Left ventricle myocardium inferior (tissue), 1 donor: ENCODE data around the gene BCAS3. TPM values are rescaled to one million over a fixed set of nuclear protein-coding genes. Genes with fewer than 3 reads are reported as not detected.
"Not testable (repeated sequence)": the region's sequence is repeated elsewhere in the genome, so short reads cannot be mapped to it uniquely, and the experiment has no call there.

Source experiments
- DNase-seq: peaks from one replicate; pipeline ENCODE4 v3.0.0-alpha.2; 2020
- H3K27ac ChIP-seq: fragments of 200-600 bp; replicated peaks from 2 replicates; pipeline ENCODE4 v1.8.0; 2021
- H3K27me3 ChIP-seq: fragments of 200-600 bp; 2 replicates; pipeline ENCODE4 v1.8.0; 2021; ENCODE audit warnings: low read depth
- H3K36me3 ChIP-seq: fragments of 200-600 bp; 2 replicates; pipeline ENCODE4 v1.8.0; 2021
- H3K4me1 ChIP-seq: fragments of 200-600 bp; 2 replicates; pipeline ENCODE4 v1.8.0; 2021
- H3K4me3 ChIP-seq: fragments of 200-600 bp; 2 replicates; pipeline ENCODE4 v1.8.0; 2021; ENCODE audit warnings: mild to moderate bottlenecking, moderate library complexity
- H3K9me3 ChIP-seq: fragments of 200-600 bp; replicated peaks from 2 replicates; pipeline ENCODE4 v1.8.0; 2021
- intact Hi-C: fragments of 100-400 bp; cut with micrococcal nuclease; formaldehyde crosslinking; loops from one replicate; pipeline ENCODE4 v1.11.0; 2022
- total RNA-seq: library from RNA; stranded (reverse); fragmentation: NEBNext Ultra II Directional; extraction: Animal tissue kit (Norgen Biotek cat#: 25700); gene quantifications from one replicate; pipeline ENCODE4 v1.2.1, GENCODE V29; 2021
- TF ChIP-seq, protein P1 (sequence below): fragments of 200-600 bp; IDR thresholded peaks from 2 replicates; pipeline ENCODE4 v1.8.0; 2021; ENCODE audit warnings: antibody characterized with exemption, mild to moderate bottlenecking, borderline replicate concordance
- donor health status: DM: no; HTN: yes; CAD: no; lungs with severe emphysema.

BCAS3 gene
- total RNA-seq, 1 donor from 2014 or later, result 16.5 TPM

GRCh38 chr17:60970741-60971140 is 293.1 kb downstream of the BCAS3 start:
- H3K36me3 ChIP-seq, result no peaks in the 10 kb centered on the region
- intact Hi-C loops, result no loop called here
- H3K27me3 ChIP-seq, result no peaks in the 10 kb centered on the region
- H3K27ac ChIP-seq, result no peak overlapping the region
- peaks cover 21% of the 10 kb centered on the region for H3K9me3 ChIP-seq
- TF ChIP-seq, protein P1, sequence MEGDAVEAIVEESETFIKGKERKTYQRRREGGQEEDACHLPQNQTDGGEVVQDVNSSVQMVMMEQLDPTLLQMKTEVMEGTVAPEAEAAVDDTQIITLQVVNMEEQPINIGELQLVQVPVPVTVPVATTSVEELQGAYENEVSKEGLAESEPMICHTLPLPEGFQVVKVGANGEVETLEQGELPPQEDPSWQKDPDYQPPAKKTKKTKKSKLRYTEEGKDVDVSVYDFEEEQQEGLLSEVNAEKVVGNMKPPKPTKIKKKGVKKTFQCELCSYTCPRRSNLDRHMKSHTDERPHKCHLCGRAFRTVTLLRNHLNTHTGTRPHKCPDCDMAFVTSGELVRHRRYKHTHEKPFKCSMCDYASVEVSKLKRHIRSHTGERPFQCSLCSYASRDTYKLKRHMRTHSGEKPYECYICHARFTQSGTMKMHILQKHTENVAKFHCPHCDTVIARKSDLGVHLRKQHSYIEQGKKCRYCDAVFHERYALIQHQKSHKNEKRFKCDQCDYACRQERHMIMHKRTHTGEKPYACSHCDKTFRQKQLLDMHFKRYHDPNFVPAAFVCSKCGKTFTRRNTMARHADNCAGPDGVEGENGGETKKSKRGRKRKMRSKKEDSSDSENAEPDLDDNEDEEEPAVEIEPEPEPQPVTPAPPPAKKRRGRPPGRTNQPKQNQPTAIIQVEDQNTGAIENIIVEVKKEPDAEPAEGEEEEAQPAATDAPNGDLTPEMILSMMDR, result no peak
- no peak overlapping the region for H3K4me3 ChIP-seq
- DNase-seq, result no peak
- no peaks in the 10 kb centered on the region for H3K4me1 ChIP-seq

GRCh38 chr17:60971515-60972369 is 294.1 kb downstream of the BCAS3 start:
- H3K27me3 ChIP-seq, result no peaks in the 10 kb centered on the region
- no peaks in the 10 kb centered on the region for H3K4me1 ChIP-seq
- TF ChIP-seq, protein P1, result peak; percentile 61
- H3K27ac ChIP-seq, result no peak overlapping the region
- DNase-seq, result no peak
- intact Hi-C loops, result no loop called here
- no peaks in the 10 kb centered on the region for H3K36me3 ChIP-seq
- no peak overlapping the region for H3K4me3 ChIP-seq
- peaks cover 19% of the 10 kb centered on the region for H3K9me3 ChIP-seq

- DNase-seq, intact Hi-C loops: not testable (repeated sequence)
Observed at GRCh38 chr17:60976861-60977260, 299.2 kb downstream of the BCAS3 start.

DNA sequence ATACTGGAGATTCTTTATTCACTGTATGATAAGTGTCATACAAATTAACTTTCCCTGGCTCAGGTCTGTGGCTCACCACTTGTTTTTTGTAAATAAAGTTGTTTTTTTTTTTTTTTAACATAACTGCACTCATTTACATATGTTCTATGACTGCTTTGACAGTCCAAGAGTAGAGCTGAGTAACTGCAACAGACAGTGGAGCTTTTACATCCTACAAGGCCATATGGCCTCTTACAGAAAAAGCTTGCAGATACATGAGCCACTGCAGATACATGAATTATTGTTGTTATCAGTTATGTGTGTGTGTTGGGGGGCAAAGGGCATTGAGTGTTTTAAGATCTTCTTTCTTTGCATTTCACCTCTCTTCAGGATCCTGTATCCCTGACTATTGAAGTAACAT is 311.7 kb downstream of the BCAS3 start:
- intact Hi-C loops, result no loop called here
- Histone ChIP-seq H3K9me3 (peaks cover 7% of the 10 kb centered on the region), H3K4me3 (no peak overlapping the region), H3K27me3 (no peaks in the 10 kb centered on the region), H3K27ac (no peak overlapping the region), H3K36me3 (peaks cover 10% of the 10 kb centered on the region), H3K4me1 (no peaks in the 10 kb centered on the region)
- DNase-seq, result no peak
- TF ChIP-seq, protein P1, result no peak

More at GRCh38 chr17:60976861-60977260, 299.2 kb downstream of the BCAS3 start:
- H3K4me3 ChIP-seq, H3K36me3 ChIP-seq, H3K27me3 ChIP-seq, H3K27ac ChIP-seq, H3K4me1 ChIP-seq, H3K9me3 ChIP-seq: not testable (repeated sequence)

- TF ChIP-seq, protein P1, result no peak
- Histone ChIP-seq H3K36me3 (peaks cover 10% of the 10 kb centered on the region), H3K27me3 (no peaks in the 10 kb centered on the region), H3K4me3 (no peak overlapping the region), H3K27ac (no peak overlapping the region), H3K4me1 (no peaks in the 10 kb centered on the region), H3K9me3 (peaks cover 7% of the 10 kb centered on the region)
- intact Hi-C loops, result no loop called here
- no peak for DNase-seq
Observed at GRCh38 chr17:60989846-60990245, 312.2 kb downstream of the BCAS3 start.

GRCh38 chr17:60993497-60993896 is 315.8 kb downstream of the BCAS3 start:
- H3K27ac ChIP-seq, result no peak overlapping the region
- no peak overlapping the region for H3K4me3 ChIP-seq
- intact Hi-C loops, result no loop called here
- TF ChIP-seq, protein P1, result no peak
- no peaks in the 10 kb centered on the region for H3K27me3 ChIP-seq
- H3K4me1 ChIP-seq, result no peaks in the 10 kb centered on the region
- peaks cover 10% of the 10 kb centered on the region for H3K36me3 ChIP-seq
- H3K9me3 ChIP-seq, result peaks cover 4% of the 10 kb centered on the region
- DNase-seq, result no peak
